HG03135 (cell line): ENCODE data around the gene MUSK.

Source experiments
- ATAC-seq: cut with Tn5 transposase; IDR thresholded peaks from one replicate; pipeline ENCODE4 v1.9.1; 2021; ENCODE audit warnings: mild to moderate bottlenecking, moderate library complexity; ENCODE audit not compliant: unreplicated experiment

The MUSK gene

DNA sequence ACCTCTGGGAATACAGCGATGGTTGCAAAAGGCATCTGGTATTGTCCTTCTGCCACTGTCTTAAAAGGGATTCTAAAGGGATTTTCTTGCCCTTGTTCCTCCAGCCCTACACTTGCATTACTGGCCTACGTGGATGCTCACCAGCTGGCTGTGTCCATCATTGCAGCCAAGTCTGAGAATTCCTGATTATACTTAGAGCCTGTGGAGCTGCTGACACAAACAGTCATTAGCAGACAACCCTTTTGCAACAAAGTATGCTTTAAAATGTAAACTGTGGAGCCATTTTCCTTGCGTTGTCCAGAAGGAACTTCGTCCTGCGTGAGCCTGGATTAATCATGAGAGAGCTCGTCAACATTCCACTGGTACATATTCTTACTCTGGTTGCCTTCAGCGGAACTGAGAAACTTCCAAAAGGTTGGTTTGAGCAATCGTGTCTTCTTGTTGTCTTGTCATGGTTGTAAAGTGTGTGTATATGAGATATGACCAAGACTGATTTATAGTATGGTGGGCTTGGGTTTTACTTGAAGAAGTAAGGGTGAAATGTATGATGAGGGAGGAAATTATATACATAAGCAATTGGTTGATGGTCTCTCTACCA is at the start of gene MUSK:
Gene MUSK (plus strand): TSS at position 222 of the 598 bp plus-strand sequence. CDS start 114 bp downstream, at position 336.
- no peak for ATAC-seq

DNA sequence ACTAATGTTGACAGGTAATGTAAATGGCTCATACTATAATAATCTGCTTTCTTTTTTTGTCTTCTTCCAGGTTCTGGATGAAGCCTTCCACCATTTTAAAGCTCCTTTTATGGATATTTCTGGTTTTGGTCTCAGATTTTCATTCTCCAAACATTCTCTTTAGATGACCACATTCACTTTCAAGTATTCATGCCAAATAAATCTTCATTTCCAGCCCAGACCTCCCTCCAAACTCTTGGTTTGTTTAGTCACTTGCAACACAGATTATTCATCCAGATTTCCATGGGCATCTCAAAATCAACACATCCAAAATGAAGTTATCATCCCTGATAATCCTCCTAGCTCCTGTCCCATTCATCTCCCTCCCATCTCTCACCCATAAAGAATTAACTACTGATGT is 48.8 kb upstream of the MUSK start:
- ATAC-seq: no peak

DNA sequence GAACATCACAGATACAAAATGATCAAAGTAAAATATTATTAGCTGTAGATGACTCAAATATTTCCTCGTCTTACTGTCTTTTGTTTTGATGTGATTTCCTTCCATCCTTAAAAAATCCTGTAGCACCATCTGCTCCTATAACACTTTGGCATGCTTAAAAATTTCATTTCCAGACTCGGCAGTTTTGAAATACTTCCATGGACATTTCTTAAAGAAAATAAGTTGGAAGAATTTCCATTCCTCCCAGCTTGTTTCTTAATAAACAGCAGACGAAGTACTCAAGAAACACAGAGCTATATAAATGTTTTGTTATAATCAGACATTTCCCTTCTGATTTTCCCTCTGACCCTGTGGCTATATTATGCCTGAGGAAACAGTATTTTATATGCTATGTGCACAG is 47.9 kb upstream of the MUSK start:
- ATAC-seq: no peak

DNA sequence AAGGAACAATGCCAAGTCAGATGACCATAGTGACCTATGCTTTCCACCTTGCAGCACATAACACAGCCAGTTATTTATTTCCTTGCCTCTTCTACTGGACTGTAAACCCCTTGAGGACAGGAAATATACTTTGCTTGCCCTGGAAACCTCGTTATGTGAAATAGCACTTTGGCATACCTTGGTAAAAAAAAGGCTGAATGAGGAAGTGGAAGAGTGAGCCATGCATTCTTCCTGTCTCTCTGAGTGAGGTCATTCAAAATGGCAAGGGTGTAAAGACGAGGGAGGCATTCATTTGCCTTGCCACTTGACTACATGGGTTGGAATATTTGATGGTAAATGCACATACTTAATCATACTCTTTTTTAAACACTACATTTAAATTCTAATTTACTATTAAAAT is 46.2 kb upstream of the MUSK start:
- ATAC-seq: no peak

DNA sequence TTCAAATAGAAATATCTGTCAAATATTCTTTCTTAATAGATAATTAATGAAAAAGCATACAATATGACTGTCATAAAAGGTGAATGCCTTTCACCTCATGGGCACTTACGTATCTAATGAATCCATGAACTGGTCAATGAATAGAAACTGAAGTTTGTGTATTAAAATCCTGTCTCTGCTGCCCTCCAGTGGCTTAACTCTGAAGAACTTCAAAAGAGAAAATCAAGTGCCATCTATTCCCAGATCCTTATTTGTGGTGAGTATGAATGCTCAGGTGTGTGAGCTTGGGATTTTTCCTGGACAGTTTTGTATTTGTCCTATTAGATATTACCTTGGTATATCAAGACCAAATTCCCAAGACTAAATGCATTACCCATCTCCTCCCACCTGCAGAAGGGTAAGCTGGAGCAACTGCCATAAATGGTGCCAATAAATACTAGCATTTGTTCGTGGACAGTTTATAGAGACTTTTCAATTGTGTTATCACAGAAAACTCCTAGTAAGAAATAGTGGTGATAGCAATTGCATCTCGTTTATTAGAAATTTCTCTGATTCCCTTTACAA is 45.0 kb upstream of the MUSK start:
- ATAC-seq: no peak

DNA sequence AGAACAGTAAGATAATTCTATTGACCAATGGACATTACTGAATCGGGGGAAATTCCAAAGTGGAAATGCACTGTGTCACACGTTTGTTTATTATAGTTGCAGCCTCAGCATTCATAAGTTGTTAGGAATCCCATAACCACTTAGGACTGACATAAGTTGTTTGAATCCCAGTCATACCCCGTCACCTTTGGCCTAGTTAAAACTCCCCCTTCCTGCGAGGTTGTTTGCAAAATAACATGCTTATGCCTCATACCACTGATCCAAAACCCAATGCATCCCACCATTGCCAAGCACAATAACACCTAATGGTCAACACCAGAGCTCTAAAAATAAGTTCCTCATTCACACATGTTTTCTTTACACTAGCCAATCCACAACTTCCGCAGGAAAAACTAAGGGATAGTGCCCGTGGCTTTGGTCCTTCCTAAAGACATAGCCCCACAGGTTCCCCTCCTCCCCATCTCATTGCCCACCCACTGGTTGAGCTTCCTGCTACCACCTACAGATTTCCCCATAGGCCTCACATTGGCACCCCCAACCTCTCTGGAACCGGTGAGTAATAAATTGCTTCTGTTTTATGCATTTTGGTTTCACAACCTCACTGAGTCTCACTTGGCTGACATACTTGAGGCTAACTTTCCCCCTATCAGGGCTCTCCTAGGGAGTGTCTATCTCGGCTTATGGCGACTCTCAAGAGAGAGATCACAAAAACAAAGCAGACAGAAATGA is 42.3 kb upstream of the MUSK start:
- peak; percentile 93 for ATAC-seq

DNA sequence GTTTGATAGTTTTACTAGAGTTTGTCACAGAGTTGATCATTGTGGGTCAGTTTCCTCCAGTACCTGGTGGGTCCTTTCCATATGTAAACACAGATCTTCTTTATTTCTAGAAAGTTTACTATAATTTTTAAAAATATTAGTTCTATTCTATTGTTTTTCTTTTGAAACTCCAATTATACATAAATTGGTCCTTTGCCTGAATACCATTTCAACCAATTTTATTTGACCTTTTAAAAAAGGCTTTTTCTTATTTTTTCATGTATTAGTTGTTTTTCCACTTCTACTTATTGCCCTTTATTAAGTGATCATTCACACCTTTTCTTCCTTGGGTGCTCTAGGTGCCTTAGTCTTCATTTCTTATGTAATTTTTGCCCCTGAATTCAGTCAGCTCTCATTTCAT is 33.0 kb upstream of the MUSK start:
- no peak for ATAC-seq

DNA sequence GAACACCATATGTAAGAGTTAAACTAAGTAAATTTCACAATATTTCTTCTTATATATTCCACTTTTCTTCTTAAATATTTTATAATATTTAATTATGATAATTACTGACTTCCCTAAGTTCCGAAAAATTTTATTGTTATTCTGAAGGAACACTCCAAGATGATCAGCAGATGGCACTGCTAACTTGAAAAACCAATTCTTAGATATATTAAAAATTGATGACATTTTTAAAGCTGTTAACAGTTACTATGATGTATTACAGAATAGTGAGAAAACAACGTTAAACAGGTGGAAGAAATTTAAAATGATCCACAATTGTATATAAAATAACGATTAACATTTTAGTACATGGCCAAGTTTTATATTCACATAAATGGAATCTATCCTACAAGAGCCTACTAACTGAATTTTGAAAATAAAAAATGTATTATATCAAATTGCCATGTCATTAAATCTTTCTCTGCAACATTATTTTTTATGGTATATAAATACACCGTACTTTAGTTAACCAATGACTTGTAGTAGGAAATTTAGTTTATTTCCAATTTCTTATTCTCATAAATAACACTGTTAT is 30.1 kb upstream of the MUSK start:
- ATAC-seq: no peak

DNA sequence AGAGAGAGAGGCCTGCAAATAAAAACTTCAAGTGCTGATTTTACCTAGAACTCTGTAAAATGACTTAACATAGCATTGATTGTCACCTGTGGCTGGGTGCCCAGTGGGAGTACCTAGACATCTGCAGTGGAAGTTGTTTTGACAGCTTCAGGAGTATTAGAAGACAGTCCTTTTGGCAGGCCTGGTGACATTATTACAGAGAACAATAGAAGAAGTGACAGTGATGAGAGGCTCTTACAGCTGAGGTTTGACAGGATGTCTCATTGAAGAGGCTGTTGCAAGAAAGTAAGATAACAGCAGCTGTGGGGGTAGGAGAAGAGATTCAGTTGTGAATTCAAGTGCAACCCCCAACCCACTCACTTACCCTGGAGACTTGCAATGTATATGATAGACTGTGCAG is 27.9 kb upstream of the MUSK start:
- ATAC-seq: no peak

DNA sequence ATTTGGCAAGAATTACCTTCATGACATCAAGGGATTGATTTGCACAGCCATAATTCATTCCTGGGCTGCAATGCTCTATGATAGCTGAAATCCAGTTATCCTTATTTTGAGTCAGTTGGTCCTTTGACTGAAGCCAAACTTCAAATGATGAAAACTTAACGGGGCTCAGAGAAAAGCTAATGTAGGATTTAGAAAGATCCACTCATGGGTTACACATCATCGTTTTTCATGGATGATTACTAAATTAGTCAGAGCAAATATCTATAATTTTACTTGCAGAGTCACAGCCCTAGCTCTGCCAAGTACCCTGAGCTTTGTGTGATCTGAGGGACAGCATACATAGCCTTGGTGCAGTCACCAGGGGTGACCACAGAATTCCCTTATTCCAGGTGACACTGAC is 27.3 kb upstream of the MUSK start:
- ATAC-seq: no peak

DNA sequence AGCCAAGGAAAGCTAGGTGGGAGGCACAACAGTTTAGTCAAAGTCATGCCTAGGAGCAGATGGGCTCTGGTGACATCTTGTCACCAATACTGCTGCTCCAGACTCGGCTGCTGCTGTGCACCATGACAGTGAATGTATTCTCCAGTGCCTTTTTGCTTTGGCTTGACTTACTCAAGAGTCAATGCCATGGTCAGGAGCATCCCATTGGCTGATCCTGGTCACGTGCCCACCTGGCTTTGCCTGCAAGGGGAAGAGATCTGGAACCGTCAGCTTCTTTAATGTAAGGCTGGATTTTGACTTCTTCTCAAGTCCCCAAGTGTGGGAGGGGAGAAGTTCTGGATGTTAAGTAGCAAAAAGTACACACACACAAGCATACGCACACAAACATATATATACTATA is 19.9 kb upstream of the MUSK start:
- ATAC-seq: no peak

DNA sequence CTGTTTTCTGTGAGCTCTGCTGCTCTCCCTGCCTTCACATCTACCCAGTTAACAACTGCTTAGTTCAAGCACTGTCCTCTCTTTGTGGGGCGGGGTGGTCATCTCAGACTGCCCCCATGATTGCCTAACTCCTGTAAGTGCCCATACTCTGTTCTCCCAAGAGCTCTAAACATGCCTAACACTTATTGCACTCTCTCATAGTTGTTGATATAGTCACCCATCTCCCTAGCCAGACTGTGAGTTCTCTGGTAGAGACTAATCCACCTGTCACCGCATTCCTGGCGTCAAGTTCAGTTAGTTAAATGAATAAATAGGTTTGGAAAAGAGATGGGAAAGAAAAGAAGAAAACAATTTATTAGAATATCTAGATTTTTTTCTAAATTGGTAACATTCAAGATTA is 18.3 kb upstream of the MUSK start:
- no peak for ATAC-seq

DNA sequence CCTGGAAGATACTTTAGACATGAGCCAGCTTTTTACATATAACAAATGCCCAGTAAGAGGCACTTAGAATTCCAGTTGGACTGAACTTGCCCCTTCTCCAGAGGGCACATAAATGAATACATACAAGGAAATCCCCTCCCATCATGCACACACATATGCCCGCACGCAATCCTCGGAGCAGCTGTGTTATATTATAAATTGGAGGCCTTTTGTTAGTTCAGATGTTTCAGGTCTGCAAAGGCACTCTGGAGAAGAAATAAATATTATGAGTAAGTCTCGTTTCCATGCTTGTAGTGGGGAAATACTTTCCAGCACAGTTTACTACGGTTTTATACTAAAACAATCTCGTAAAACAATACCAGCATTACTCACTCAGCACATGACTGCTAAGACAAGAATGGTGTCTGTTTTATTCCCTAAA is 17.6 kb upstream of the MUSK start:
- ATAC-seq: no peak

DNA sequence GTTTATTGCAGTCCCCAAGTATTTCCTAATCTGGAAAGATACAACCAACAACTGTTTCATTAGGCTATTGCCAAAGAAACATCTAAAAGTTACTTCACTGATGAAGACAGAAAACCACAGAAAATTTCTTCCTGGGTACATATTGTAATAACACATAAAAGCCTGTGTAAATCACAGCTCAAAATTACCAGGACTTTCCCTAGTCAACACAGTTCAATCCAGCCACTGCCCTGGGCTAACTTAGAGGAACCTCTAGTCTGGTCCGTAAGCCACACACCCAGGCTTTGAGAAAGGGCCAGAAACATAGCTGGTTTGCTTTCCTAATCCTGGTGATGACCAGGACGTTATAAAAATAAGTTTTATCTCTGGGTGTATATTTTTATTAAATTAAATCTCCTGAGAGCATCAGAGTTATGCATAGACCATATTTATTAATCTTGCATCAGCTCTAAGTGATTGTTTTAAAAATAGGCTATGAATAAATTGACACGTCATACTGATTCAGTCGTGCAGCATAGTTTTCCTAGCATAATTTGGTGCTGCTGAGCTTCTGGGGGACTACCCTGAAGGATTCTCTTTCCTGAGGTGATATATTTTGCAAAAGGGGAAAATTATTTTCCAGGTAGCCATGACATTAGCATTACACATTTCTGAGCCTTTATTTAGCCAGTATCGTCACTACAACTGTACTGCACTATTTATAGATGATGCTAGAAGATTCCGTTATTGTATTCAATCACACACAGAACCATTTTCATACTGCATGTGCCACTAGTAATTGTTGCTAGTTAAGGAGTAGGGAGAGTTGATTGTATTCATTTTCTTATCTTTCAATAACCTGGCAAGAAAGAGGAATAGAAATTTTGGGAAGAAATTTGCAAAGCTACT is 12.6 kb upstream of the MUSK start:
- ATAC-seq: no peak

DNA sequence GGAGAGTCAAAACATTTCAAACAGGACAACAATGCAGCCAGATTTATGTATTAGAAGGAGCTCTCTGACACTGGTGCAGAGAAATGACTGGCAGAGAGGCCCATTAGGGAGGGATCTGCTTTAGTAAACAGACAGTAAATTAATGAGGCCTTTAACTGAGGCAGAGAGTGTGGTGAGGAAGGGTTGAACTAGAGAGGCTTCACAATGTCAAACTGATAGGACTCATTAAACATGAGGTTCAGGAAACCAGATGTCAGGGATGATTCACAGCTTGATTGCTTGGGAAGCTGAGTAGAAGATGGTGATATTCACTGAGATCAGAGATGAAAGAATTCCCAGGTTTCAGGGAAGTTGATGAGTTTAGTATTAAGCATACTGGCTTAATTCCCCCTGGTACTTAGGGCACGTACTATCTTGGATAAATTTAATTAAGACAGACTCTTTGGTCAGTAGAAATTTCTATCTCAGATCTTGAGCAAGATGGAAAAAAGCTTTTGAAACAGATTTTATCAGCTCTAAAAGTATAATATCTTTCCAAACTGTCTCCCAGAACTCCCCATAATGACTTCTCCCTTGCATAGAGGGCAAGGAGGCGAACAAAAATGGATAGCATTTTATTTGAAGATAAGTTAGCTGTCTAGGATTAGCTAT is 8.6 kb upstream of the MUSK start:
- no peak for ATAC-seq

DNA sequence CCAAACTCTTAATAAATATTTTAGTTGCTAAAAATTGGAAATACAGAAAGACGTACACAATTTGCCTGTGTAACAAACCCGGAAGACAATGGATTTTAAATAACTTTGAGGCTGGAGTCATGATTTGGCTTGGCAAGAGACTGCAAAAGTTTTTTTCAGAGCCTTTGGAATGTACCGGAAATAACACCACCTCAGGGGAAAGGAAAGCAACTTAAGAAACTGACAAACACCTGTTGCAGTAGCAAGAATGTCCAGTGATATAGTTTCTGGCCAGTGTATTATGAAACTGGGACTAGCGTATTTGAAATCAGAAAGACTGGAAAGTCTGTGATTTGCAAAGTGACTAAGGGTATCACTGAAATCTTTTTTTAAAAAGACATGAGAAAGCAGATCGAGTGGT is 842 bp downstream of the MUSK start:
- no peak for ATAC-seq

DNA sequence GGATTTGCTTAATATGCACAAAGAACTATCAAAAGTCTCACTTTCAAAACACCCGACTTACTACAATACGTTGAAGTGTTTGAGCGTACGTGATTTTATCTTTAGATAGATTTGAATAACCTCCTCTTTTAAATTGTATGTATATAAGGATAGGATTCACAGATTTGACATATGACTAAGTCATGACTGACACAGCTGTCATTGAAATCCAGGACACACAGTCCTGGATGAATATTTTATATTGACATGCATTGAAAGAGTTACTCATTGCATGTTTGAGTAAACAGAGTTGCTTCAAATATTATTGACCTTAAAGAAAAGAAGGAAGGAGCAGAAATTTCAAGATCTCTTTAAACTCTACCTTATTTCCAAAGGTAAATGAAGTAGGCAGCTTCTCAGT is 3.3 kb downstream of the MUSK start:
- no peak for ATAC-seq

DNA sequence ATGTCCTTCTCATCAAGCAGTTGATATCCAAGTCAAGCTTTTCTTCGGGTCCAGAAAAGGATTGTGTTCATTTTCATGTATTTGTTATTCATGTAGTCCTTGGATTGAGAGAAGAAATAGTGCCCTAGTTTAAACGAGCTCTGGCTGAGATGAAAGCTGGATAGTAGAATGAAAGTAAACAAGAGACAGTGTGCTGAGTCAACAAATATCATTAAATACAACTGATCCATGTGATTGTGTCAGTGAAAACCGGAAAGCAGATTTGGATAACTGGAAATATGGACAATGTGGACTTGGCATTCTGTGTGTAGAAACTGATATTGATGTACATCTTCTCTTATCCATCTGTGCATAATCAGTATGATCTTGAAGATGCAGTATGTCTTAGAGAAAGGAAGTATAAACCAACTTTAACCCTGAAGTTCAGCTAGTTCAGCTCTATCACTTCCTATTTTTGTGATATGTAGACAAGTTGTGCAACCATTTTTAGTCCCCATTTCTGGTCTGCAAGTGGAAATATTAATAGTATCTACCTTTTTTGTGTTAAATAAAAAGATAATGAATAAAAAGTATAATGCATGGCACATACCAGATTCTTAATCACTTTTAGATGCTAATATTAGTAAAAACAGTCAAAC is 4.4 kb downstream of the MUSK start:
- no peak for ATAC-seq

DNA sequence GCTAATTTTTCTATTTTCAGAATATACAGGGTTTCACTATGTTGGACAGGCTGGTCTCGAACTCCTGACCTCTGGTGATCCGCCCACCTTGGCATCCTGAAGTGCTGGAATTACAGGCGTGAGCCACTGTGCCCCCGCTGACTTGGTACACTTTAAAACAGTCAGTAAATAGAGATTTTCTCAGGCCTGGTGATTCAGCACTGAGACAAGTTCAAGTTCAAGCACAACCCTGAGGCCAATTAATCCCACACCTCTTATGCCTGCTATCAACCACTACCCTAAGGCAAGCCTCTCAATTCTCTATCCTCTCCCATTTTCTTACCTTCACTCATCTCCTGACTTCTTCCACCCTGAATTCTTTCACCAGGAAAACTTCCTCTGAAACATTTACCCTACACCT is 18.9 kb downstream of the MUSK start:
- no peak for ATAC-seq

DNA sequence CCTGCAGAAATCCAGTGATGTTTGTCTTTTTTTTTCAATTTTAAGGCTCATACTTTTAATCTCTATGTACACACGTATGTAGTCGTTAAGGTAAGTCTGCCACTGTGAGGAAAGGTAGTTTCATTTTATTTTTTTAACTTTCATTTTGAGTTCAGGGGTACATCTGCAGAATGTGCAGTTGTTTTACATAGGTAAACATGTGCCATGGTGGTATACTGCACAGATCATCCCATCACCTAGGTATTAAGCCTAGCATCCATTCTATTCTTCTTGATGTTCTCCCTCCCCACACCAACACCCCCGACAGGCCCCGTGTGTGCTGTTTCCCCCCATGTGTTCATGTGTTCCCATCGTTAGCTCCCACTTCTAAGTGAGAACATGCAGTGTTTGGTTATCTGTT is 19.7 kb downstream of the MUSK start:
- ATAC-seq: no peak
